HG02763 (cell line): Measurements from ENCODE around the gene PCDHB4.
"Not testable (repeated sequence)": the region's sequence is repeated elsewhere in the genome, so short reads cannot be mapped to it uniquely, and the experiment has no call there.

Experiments
- ATAC-seq: cut with Tn5 transposase; IDR thresholded peaks from one replicate; pipeline ENCODE4 v1.9.1; 2021; ENCODE audit warnings: mild to moderate bottlenecking, moderate library complexity; ENCODE audit not compliant: unreplicated experiment

PCDHB4 gene

DNA sequence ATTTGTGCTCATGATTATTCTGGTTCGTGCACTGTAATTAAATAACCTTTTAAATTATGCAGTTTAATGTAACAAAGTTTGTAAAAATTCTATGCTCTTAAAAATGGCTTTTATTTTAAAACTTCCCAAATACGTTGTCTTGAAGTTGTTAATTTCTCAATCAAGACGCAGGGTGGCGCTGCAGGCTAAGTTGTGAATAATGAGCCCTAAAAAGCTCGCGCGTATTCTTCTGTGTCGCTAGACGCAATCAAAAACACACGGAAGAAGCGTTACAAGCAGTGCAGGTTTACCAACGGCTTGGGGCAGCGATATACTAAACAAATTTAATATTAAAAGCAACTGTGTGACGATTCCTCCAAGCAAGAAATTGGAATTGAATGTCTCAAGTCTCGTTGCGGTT is at the start of gene PCDHB4:
TSS of gene PCDHB4 (plus strand) at position 256 of the 400 bp plus-strand sequence. CDS start 181 bp downstream, outside the sequence.
- ATAC-seq: no peak

- ATAC-seq: no peak
These were observed 43.8 kb upstream of the PCDHB4 start for GRCh38 chr5:141077826-141078225.

- ATAC-seq: no peak
These were observed 39.4 kb upstream of the PCDHB4 start for GRCh38 chr5:141082228-141082627.

- ATAC-seq: peak; percentile 72
These were observed 37.1 kb upstream of the PCDHB4 start for GRCh38 chr5:141084487-141084989.

DNA sequence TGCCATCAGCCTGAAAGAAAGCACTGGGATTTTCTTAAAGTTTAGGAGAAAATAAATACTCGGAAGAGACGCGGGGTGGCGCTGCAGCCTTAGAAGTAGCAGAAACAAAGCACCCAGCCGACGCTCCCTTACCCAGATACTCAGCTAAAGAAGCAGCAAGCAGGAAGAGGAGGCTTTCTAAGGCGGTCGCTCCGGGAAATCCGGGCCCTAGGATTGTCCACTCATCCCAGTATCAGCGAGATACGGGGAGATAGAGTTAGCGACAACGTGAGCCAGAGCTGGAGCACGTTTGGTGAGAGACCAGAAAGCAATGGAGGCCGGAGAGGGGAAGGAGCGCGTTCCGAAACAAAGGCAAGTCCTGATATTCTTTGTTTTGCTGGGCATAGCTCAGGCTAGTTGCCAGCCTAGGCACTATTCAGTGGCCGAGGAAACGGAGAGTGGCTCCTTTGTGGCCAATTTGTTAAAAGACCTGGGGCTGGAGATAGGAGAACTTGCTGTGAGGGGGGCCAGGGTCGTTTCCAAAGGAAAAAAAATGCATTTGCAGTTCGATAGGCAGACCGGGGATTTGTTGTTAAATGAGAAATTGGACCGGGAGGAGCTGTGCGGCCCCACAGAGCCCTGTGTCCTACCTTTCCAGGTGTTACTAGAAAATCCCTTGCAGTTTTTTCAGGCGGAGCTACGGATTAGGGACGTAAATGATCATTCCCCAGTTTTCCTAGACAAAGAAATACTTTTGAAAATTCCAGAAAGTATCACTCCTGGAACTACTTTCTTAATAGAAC is 26.9 kb upstream of the PCDHB4 start, which contains the start of gene PCDHB2:
TSS of gene PCDHB2 (plus strand) at position 135 of the 782 bp plus-strand sequence. CDS start at position 311, 176 bp downstream.
- no peak for ATAC-seq

DNA sequence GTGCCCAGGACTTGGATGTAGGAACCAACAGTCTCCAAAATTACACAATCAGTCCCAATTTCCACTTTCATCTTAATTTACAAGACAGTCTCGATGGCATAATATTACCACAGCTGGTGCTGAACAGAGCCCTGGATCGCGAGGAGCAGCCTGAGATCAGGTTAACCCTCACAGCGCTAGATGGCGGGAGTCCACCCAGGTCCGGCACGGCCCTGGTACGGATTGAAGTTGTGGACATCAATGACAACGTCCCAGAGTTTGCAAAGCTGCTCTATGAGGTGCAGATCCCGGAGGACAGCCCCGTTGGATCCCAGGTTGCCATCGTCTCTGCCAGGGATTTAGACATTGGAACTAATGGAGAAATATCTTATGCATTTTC is 26.4 kb upstream of the PCDHB4 start:
- no peak for ATAC-seq

- not testable (repeated sequence) for ATAC-seq
These were observed 25.4 kb upstream of the PCDHB4 start for GRCh38 chr5:141096181-141096580.

GRCh38 chr5:141096586-141096985 is 25.0 kb upstream of the PCDHB4 start:
- not testable (repeated sequence) for ATAC-seq

- ATAC-seq: no peak
These were observed 21.3 kb upstream of the PCDHB4 start, which contains the start of gene PCDHB3 for GRCh38 chr5:141100243-141100805. Gene PCDHB3, plus strand, starts transcription at chr5:141100473. Its CDS starts 177 bp downstream, at chr5:141100650.

- ATAC-seq: no peak
These were observed 20.6 kb upstream of the PCDHB4 start for GRCh38 chr5:141101059-141101458.

DNA sequence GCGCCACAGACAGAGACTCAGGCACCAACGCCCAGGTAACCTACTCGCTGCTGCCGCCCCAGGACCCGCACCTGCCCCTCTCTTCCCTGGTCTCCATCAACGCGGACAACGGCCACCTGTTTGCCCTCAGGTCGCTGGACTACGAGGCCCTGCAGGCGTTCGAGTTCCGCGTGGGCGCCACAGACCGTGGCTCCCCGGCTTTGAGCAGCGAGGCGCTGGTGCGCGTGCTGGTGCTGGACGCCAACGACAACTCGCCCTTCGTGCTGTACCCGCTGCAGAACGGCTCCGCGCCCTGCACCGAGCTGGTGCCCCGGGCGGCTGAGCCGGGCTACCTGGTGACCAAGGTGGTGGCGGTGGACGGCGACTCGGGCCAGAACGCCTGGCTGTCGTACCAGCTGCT is 19.5 kb upstream of the PCDHB4 start:
- ATAC-seq: not testable (repeated sequence)

DNA sequence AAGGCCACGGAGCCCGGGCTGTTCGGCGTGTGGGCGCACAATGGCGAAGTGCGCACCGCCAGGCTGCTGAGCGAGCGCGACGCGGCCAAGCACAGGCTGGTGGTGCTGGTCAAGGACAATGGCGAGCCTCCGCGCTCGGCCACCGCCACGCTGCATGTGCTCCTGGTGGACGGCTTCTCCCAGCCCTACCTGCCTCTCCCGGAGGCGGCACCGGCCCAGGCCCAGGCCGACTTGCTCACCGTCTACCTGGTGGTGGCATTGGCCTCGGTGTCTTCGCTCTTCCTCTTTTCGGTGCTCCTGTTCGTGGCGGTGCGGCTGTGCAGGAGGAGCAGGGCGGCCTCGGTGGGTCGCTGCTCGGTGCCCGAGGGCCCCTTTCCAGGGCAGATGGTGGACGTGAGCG is 19.1 kb upstream of the PCDHB4 start:
- ATAC-seq: not testable (repeated sequence)

DNA sequence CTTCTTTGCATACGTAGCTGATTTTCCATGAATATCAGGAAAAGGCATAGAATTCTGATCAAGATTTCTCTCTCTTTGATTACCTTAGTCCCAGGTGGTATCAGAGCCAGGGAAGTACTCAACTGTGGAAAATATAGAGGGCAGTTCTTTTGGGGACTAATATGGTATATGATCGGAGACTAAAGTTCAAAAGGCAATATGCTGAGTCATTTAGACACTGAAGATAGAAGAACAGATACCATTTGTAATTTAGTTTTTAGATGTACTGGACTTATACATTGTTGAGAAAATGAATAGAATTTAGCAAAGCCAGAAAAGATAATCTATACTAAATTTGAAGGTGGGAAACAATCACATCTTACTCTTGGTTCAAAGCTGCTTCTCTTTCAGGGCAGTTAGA is 16.3 kb upstream of the PCDHB4 start:
- no peak for ATAC-seq

GRCh38 chr5:141119250-141119649 is 2.4 kb upstream of the PCDHB4 start:
- no peak for ATAC-seq

DNA sequence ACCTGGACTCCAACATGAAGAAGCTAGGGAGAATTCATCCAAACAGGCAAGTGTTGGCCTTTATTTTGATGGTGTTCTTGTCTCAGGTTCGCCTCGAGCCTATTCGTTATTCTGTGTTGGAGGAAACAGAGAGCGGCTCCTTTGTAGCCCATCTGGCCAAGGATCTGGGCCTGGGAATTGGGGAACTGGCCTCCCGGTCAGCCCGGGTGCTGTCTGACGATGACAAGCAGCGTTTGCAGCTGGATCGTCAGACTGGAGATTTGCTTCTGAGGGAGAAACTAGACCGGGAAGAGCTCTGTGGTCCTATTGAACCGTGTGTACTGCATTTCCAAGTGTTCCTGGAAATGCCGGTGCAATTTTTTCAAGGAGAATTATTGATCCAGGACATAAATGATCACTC is 367 bp downstream of the PCDHB4 start:
- no peak for ATAC-seq

- ATAC-seq: not testable (repeated sequence)
These were observed 1.9 kb downstream of the PCDHB4 start for GRCh38 chr5:141123396-141124135.

DNA sequence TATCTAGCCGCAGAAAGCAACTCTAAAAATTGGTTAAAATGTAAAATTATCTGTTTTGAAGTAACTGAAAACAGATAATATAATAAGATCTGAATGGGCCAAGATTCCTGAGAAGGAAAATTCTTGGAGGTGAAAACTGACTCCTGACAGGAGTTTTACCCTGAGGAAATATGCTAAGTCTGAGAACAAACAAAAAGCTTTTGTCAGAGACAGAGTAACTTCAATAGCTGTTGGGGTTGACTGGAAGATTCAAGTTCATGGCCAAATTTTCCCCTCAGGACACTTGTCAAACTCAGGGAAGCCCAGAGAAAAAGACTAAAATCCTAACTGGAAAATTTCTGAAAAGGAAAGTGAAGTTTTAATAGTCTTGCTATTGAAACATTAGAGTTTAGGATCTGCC is 5.7 kb downstream of the PCDHB4 start:
- no peak for ATAC-seq

- no peak for ATAC-seq
These were observed 13.6 kb downstream of the PCDHB4 start, which contains the start of gene PCDHB5 for GRCh38 chr5:141135030-141135717. Gene PCDHB5, plus strand, starts transcription at chr5:141135206. Its CDS starts 229 bp downstream, at chr5:141135435.

DNA sequence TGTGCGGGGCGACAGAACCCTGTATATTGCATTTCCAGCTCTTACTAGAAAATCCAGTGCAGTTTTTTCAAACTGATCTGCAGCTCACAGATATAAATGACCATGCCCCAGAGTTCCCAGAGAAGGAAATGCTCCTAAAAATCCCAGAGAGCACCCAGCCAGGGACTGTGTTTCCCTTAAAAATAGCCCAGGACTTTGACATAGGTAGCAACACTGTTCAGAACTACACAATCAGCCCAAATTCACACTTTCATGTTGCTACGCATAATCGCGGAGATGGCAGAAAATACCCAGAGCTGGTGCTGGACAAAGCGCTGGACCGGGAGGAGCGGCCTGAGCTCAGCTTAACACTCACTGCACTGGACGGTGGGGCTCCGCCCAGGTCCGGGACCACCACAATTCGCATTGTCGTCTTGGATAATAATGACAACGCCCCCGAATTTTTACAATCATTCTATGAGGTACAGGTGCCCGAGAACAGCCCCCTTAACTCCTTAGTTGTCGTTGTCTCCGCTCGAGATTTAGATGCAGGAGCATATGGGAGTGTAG is 14.2 kb downstream of the PCDHB4 start:
- ATAC-seq: no peak

DNA sequence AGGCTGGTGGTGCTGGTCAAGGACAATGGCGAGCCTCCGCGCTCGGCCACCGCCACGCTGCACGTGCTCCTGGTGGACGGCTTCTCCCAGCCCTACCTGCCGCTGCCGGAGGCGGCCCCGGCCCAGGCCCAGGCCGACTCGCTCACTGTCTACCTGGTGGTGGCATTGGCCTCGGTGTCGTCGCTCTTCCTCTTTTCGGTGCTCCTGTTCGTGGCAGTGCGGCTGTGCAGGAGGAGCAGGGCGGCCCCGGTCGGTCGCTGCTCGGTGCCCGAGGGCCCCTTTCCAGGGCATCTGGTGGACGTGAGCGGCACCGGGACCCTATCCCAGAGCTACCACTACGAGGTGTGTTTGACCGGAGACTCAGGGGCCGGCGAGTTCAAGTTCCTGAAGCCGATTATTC is 15.7 kb downstream of the PCDHB4 start:
- ATAC-seq: not testable (repeated sequence)
